Activated B cell treated with CpG ODN at 0.5 μM for 24 hours (primary cell): ENCODE data around the gene CNN2. TPM values are rescaled to one million over a fixed set of nuclear protein-coding genes. Genes with fewer than 3 reads are reported as not detected.

Experiments used
- ATAC-seq: fragments of 200-7000 bp; cut with Tn5 transposase; one replicate; pipeline ENCODE4 v1.10.0; 2021; ENCODE audit warnings: low read depth, mild to moderate bottlenecking, moderate library complexity
- CTCF ChIA-PET: fragments of 350-600 bp; sonication (Branson Sonifier 250); formaldehyde crosslinking; loops from one replicate; lab custom pipeline; 2021; ENCODE audit warnings: antibody characterized with exemption; lab: Charles Lee
- POLR2A ChIA-PET: fragments of 350-600 bp; sonication (Branson Sonifier 250); formaldehyde crosslinking; loops from one replicate; lab custom pipeline; 2021; ENCODE audit warnings: antibody characterized with exemption; lab: Charles Lee
- DNase-seq: peaks from one replicate; pipeline ENCODE4 v3.0.0; 2022
- H3K27ac Mint-ChIP-seq: one replicate; pipeline ENCODE4 v1.8.0; 2020; ENCODE audit warnings: mixed read lengths
- H3K27me3 Mint-ChIP-seq: one replicate; pipeline ENCODE4 v1.8.0; 2021; ENCODE audit warnings: mixed read lengths
- H3K36me3 Mint-ChIP-seq: one replicate; pipeline ENCODE4 v1.8.0; 2021; ENCODE audit warnings: low read depth, mixed read lengths
- H3K4me1 Mint-ChIP-seq: one replicate; pipeline ENCODE4 v1.8.0; 2021; ENCODE audit warnings: mixed read lengths
- H3K4me3 Mint-ChIP-seq: one replicate; pipeline ENCODE4 v1.8.0; 2020; ENCODE audit warnings: mild to moderate bottlenecking, mixed read lengths
- H3K9me3 Mint-ChIP-seq: one replicate; pipeline ENCODE4 v1.8.0; 2020; ENCODE audit warnings: mixed read lengths
- CTCF ChIP-seq: fragments of 200-600 bp; IDR thresholded peaks from one replicate; pipeline ENCODE4 v1.8.0; 2022; ENCODE audit warnings: antibody characterized with exemption, mild to moderate bottlenecking
- intact Hi-C: fragments of 100-400 bp; cut with micrococcal nuclease; formaldehyde crosslinking; loops from one replicate; pipeline ENCODE4 v1.15.1; 2024
- total RNA-seq: library from RNA; stranded (reverse); gene quantifications from 2 replicates; pipeline ENCODE4 v1.2.3, GENCODE V29; 2022

Gene CNN2
- total RNA-seq, 1 donor from 2014 or later, result 352 TPM

GRCh38 chr19:1028062-1028926 is 1.9 kb downstream of the CNN2 start:
- DNase-seq (peak; percentile 50), ATAC-seq (peak; percentile 42)
- peak overlapping the region; percentile 69 for H3K27ac Mint-ChIP-seq
- H3K36me3 Mint-ChIP-seq, result peaks cover 37% of the 10 kb centered on the region
- TF ChIP-seq CTCF, result no peak
- no peaks in the 10 kb centered on the region for H3K27me3 Mint-ChIP-seq
- peaks cover 25% of the 10 kb centered on the region for H3K4me1 Mint-ChIP-seq
- no peaks in the 10 kb centered on the region for H3K9me3 Mint-ChIP-seq
- ChIA-PET POLR2A (interaction anchor here (0.6 to 13.8 kb wide), 19 partner anchors 8 to 241 kb away, joined by 3 to 365 read pairs (median 6); partner anchors contain the start of genes ABCA7, ARHGAP45, CIRBP and POLR2E), CTCF (interaction anchor here (1.5 to 3.6 kb wide), 3 partner anchors 10 to 39 kb away, joined by 6 to 15 read pairs (median 13); partner anchors contain the start of genes ABCA7 and ARHGAP45)
- peak overlapping the region; percentile 87 for H3K4me3 Mint-ChIP-seq
- intact Hi-C loops, result no loop called here

GRCh38 chr19:1032264-1032867 is 6.0 kb downstream of the CNN2 start:
- Mint-ChIP-seq H3K9me3 (no peaks in the 10 kb centered on the region), H3K36me3 (peaks cover 54% of the 10 kb centered on the region)

GRCh38 chr19:1035998-1036621 is 9.7 kb downstream of the CNN2 start:
- H3K4me1 Mint-ChIP-seq, result peaks cover 53% of the 10 kb centered on the region
- ChIA-PET CTCF (no interaction called here), POLR2A (interaction anchor here (1.0 to 9.9 kb wide), 3 partner anchors 10 to 55 kb away, joined by 3 to 365 read pairs (median 140); partner anchors contain the start of genes ARHGAP45, CNN2, RNU6-2 and TMEM259)
- peaks cover 56% of the 10 kb centered on the region for H3K36me3 Mint-ChIP-seq
- intact Hi-C loops, result no loop called here
- H3K4me3 Mint-ChIP-seq, result no peak overlapping the region
- no peak for DNase-seq
- no peaks in the 10 kb centered on the region for H3K9me3 Mint-ChIP-seq
- TF ChIP-seq CTCF, result no peak
- no peaks in the 10 kb centered on the region for H3K27me3 Mint-ChIP-seq
- ATAC-seq, result no peak
- peak overlapping the region; percentile 77 for H3K27ac Mint-ChIP-seq

More at GRCh38 chr19:1032264-1032867, 6.0 kb downstream of the CNN2 start:
- intact Hi-C loops, result no loop called here
- Mint-ChIP-seq H3K27ac (no peak overlapping the region), H3K4me1 (peaks cover 36% of the 10 kb centered on the region), H3K27me3 (no peaks in the 10 kb centered on the region), H3K4me3 (no peak overlapping the region)
- DNase-seq (no peak), ATAC-seq (no peak)
- CTCF ChIA-PET, result no interaction called here
- no peak for TF ChIP-seq CTCF
- POLR2A ChIA-PET, result interaction anchor here (0.6 to 13.8 kb wide), 6 partner anchors 7 to 1153 kb away, joined by 3 to 365 read pairs (median 3); partner anchors contain the start of genes ABCA7 and RNU6-2

- peak overlapping the region; percentile 98 for H3K4me3 Mint-ChIP-seq
- H3K36me3 Mint-ChIP-seq, result peaks cover 49% of the 10 kb centered on the region
- ChIA-PET POLR2A (interaction anchor here (0.5 to 9.9 kb wide), 17 partner anchors 9 to 231 kb away, joined by 3 to 365 read pairs (median 5); partner anchors contain the start of genes ARHGAP45, CNN2, GPX4 and RNU6-2), CTCF (interaction anchor here (0.8 to 4.2 kb wide), 3 partner anchors 11 to 29 kb away, joined by 3 to 15 read pairs (median 3); partner anchors contain the start of genes ARHGAP45 and CNN2)
- DNase-seq (peak; percentile 54), ATAC-seq (peak; percentile 0)
- intact Hi-C loops, result loop anchor here (2.0 kb wide), 2 partner anchors 29 to 57 kb away; partner anchors contain the start of genes ARHGAP45 and POLR2E
- H3K27me3 Mint-ChIP-seq, result no peaks in the 10 kb centered on the region
- H3K27ac Mint-ChIP-seq, result peak overlapping the region; percentile 96
- peaks cover 60% of the 10 kb centered on the region for H3K4me1 Mint-ChIP-seq
- H3K9me3 Mint-ChIP-seq, result no peaks in the 10 kb centered on the region
- no peak for TF ChIP-seq CTCF
Measured at GRCh38 chr19:1037621-1038064, 11.2 kb downstream of the CNN2 start.
